IPS-18a (cell line): ENCODE data around the gene MARCHF3.

Source experiments
- H3K27ac ChIP-seq: one replicate; pipeline ENCODE4 v1.5.1; 2013; ENCODE audit warnings: low read length
- H3K27me3 ChIP-seq: one replicate; pipeline ENCODE4 v1.6.1; 2013; ENCODE audit warnings: mild to moderate bottlenecking, low read length; ENCODE audit not compliant: control insufficient read depth, insufficient read depth
- H3K36me3 ChIP-seq: one replicate; pipeline ENCODE4 v1.6.1; 2013; ENCODE audit warnings: low read depth, low read length; ENCODE audit not compliant: control insufficient read depth
- H3K4me1 ChIP-seq: one replicate; pipeline ENCODE4 v1.6.1; 2013; ENCODE audit warnings: low read depth, low read length; ENCODE audit not compliant: control insufficient read depth
- H3K4me3 ChIP-seq: one replicate; pipeline ENCODE4 v1.5.1; 2013; ENCODE audit warnings: low read length
- H3K9ac ChIP-seq: one replicate; pipeline ENCODE4 v1.6.1; 2013; ENCODE audit warnings: mild to moderate bottlenecking, low read length, moderate library complexity
- H3K9me3 ChIP-seq: one replicate; pipeline ENCODE4 v1.6.1; 2013; ENCODE audit warnings: low read depth, low read length; ENCODE audit not compliant: control insufficient read depth

MARCHF3 gene

DNA sequence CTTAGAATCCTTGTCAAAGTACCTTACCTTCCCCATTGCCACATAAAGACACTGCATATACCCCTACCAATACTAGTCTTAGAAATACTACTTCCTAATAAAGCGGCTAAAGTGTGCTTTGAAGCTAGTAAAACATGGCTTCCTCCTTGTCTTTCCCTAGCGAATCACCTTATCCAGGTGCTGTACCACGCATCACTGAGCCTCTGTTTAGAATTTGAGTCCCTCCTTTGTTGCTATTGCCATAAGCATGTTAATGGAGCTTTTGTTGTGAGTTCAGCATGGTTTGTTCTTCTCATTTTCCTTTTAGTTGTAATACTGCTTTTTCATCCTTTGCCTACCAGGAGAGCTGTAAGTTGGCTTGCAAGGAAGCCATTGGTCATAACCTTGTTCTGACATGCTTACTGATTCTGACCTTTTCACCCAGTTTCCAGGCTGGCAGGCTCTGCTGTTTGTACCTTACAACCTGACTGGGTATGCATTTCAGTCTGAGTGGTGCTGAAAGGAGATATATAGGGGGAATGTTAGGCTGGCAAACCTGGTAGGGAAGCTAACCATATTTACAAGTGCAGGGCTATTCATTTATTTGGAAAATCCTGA lies 203.6 kb downstream of the MARCHF3 start:
- Histone ChIP-seq H3K4me3 (no peak overlapping the region), H3K36me3 (peaks cover 90% of the 10 kb centered on the region), H3K27me3 (no peaks in the 10 kb centered on the region), H3K9me3 (no peaks in the 10 kb centered on the region), H3K4me1 (peaks cover 5% of the 10 kb centered on the region), H3K27ac (no peak overlapping the region), H3K9ac (no peak overlapping the region)

DNA sequence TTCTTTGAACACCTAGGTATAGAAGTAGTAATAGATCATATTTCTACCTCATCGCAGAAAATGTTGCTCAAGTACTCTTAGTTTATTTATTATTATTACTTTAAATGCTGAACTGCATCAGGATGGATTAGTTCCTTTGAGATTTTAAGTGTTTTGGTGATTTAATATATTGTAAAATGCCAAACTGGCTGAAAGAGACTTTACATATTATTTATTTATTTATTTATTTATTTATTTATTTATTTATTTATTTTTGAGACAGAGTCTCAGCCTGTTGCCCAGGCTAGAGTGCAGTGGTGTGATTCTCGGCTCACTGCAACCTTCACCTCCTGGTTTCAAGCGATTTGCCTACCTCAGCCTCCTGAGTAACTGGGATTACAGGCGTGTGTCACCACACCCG lies 211.1 kb downstream of the MARCHF3 start:
- Histone ChIP-seq H3K27me3 (no peaks in the 10 kb centered on the region), H3K27ac (no peak overlapping the region), H3K4me3 (no peak overlapping the region), H3K9me3 (no peaks in the 10 kb centered on the region), H3K4me1 (no peaks in the 10 kb centered on the region), H3K36me3 (peaks cover 93% of the 10 kb centered on the region), H3K9ac (no peak overlapping the region)

DNA sequence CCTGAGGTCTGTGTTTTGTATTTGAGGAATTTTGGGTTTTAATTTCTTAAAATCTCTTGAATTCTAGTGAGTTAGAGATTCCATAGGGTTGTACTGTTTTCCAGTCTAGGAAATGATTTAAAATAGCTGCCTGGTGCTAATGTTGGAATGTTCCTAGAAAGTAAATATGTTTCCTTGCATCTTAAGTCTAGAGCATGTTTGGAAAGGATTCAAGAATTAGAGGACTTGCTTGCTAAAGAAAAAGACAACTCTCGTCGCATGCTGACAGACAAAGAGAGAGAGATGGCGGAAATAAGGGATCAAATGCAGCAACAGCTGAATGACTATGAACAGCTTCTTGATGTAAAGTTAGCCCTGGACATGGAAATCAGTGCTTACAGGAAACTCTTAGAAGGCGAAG lies 211.6 kb downstream of the MARCHF3 start:
- Histone ChIP-seq H3K4me1 (no peaks in the 10 kb centered on the region), H3K4me3 (no peak overlapping the region), H3K27me3 (no peaks in the 10 kb centered on the region), H3K9ac (no peak overlapping the region), H3K27ac (no peak overlapping the region), H3K36me3 (peaks cover 93% of the 10 kb centered on the region), H3K9me3 (no peaks in the 10 kb centered on the region)
